Activated CD4-positive, alpha-beta T cell treated with anti-CD3 and anti-CD28 coated beads, Interleukin-2, Interleukin-6, amounts not matched to agents 100 ng/mL and 50 ng/mL, durations not matched to agents 16 hours and 8 hours (primary cell): ENCODE measurements around the gene MND1.
A peak's percentile ranks its signal among the peaks of the same experiment; 100 is the strongest.
"Not testable (repeated sequence)": the region's sequence is repeated elsewhere in the genome, so short reads cannot be mapped to it uniquely, and the experiment has no call there.

Experiments
- DNase-seq: peaks from one replicate; pipeline ENCODE4 v3.0.0-alpha.2; 2020

The MND1 gene

GRCh38 chr4:153408932-153409331 is 64.4 kb downstream of the MND1 start:
- DNase-seq, result no peak

GRCh38 chr4:153409412-153409811 is 64.9 kb downstream of the MND1 start:
- no peak for DNase-seq

GRCh38 chr4:153409924-153410501 is 65.5 kb downstream of the MND1 start:
- no peak for DNase-seq

GRCh38 chr4:153413842-153414241 is 69.4 kb downstream of the MND1 start:
- no peak for DNase-seq

GRCh38 chr4:153416456-153416855 is 72.0 kb downstream of the MND1 start:
- not testable (repeated sequence) for DNase-seq

- no peak for DNase-seq
Observed at GRCh38 chr4:153418121-153418520, 73.6 kb downstream of the MND1 start.

- DNase-seq, result no peak
Observed at GRCh38 chr4:153418558-153418957, 74.1 kb downstream of the MND1 start.

GRCh38 chr4:153419029-153419428 is 74.5 kb downstream of the MND1 start:
- DNase-seq, result no peak

- no peak for DNase-seq
Observed at GRCh38 chr4:153419673-153420278, 75.3 kb downstream of the MND1 start.

- no peak for DNase-seq
Observed at GRCh38 chr4:153420361-153420760, 75.9 kb downstream of the MND1 start.

GRCh38 chr4:153421941-153422340 is 77.5 kb downstream of the MND1 start:
- peak; percentile 77 for DNase-seq

- peak; percentile 27 for DNase-seq
Observed at GRCh38 chr4:153426207-153426885, 81.9 kb downstream of the MND1 start.

GRCh38 chr4:153427363-153428071 is 83.0 kb downstream of the MND1 start:
- no peak for DNase-seq

GRCh38 chr4:153428941-153429475 is 84.5 kb downstream of the MND1 start:
- DNase-seq, result no peak

GRCh38 chr4:153432965-153433753 is 88.7 kb downstream of the MND1 start:
- peak; percentile 94 for DNase-seq

- DNase-seq, result no peak
Observed at GRCh38 chr4:153433754-153434105, 89.2 kb downstream of the MND1 start.

GRCh38 chr4:153434190-153434589 is 89.7 kb downstream of the MND1 start:
- DNase-seq, result peak; percentile 28

- DNase-seq, result peak; percentile 32
Observed at GRCh38 chr4:153438916-153439756, 94.6 kb downstream of the MND1 start.

- DNase-seq, result no peak
Observed at GRCh38 chr4:153439831-153440230, 95.3 kb downstream of the MND1 start.

- no peak for DNase-seq
Observed at GRCh38 chr4:153440475-153440874, 96.0 kb downstream of the MND1 start.

GRCh38 chr4:153447175-153447905 is 102.9 kb downstream of the MND1 start:
- DNase-seq, result no peak
